ENCODE data around the gene FOXE3. TPM values are rescaled to one million over a fixed set of nuclear protein-coding genes. Genes with fewer than 3 reads are reported as not detected.

Gene FOXE3
- total and polyA plus RNA-seq, 10 of the 15 experiments (the other 5 are each of a cell fraction or from before 2014, with no cell fraction given) = 0.13 TPM; not detected in 9

- TF ChIP-seq SREBF1 (IDR thresholded peaks at IDR 0.05; ENCODE audit: low read length) (no peak), EZH2 (IDR thresholded peaks at IDR 0.05; ENCODE audit: borderline replicate concordance, control insufficient read depth, low read depth, low read length) (no peak), ZNF592 (IDR thresholded peaks at IDR 0.05) (no peak), RUNX3 (IDR thresholded peaks at IDR 0.05; ENCODE audit: low read length) (no peak), POLR2AphosphoS2 (IDR thresholded peaks at IDR 0.05; ENCODE audit: low read depth, low read length) (no peak), HSF1 (IDR thresholded peaks at IDR 0.05; ENCODE audit: low read depth, low read length) (no peak), TARDBP (IDR thresholded peaks at IDR 0.05; ENCODE audit: borderline replicate concordance) (no peak)
- TF ChIP-seq, protein P1, sequence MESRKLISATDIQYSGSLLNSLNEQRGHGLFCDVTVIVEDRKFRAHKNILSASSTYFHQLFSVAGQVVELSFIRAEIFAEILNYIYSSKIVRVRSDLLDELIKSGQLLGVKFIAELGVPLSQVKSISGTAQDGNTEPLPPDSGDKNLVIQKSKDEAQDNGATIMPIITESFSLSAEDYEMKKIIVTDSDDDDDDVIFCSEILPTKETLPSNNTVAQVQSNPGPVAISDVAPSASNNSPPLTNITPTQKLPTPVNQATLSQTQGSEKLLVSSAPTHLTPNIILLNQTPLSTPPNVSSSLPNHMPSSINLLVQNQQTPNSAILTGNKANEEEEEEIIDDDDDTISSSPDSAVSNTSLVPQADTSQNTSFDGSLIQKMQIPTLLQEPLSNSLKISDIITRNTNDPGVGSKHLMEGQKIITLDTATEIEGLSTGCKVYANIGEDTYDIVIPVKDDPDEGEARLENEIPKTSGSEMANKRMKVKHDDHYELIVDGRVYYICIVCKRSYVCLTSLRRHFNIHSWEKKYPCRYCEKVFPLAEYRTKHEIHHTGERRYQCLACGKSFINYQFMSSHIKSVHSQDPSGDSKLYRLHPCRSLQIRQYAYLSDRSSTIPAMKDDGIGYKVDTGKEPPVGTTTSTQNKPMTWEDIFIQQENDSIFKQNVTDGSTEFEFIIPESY (IDR thresholded peaks at IDR 0.05) = no peak
Observed at GRCh38 chr1:47423872-47424271, 7.8 kb downstream of the FOXE3 start (continued).
